Mesothelial cell of epicardium (in vitro differentiated cells): ENCODE measurements around the gene IFNL4. TPM values are rescaled to one million over a fixed set of nuclear protein-coding genes. Genes with fewer than 3 reads are reported as not detected.

Experiments used
- DNase-seq, 2 experiments: peaks; one replicate each; pipeline ENCODE4 v3.0.0; 2021; ENCODE audit warnings: low spot score in 2 of 2; ENCODE audit not compliant: unreplicated experiment in 2 of 2
- H3K27ac Mint-ChIP-seq: 2 replicates; pipeline ENCODE4 v1.8.0; 2021; ENCODE audit warnings: mixed read lengths
- H3K27me3 Mint-ChIP-seq: 2 replicates; pipeline ENCODE4 v1.8.0; 2021; ENCODE audit warnings: low read depth, mixed read lengths
- H3K36me3 Mint-ChIP-seq: 2 replicates; pipeline ENCODE4 v1.8.0; 2021; ENCODE audit warnings: mixed read lengths
- H3K4me1 Mint-ChIP-seq: 2 replicates; pipeline ENCODE4 v1.8.0; 2021; ENCODE audit warnings: mixed read lengths
- H3K4me3 Mint-ChIP-seq: 2 replicates; pipeline ENCODE4 v1.8.0; 2021; ENCODE audit warnings: mild to moderate bottlenecking, moderate library complexity, mixed read lengths
- H3K9me3 Mint-ChIP-seq: 2 replicates; pipeline ENCODE4 v1.8.0; 2021; ENCODE audit warnings: mixed read lengths
- CTCF ChIP-seq: fragments of 200-600 bp; sonication (generic); IDR thresholded peaks from one replicate; pipeline ENCODE4 v1.5.0; 2021; ENCODE audit warnings: antibody characterized with exemption; ENCODE audit not compliant: unreplicated experiment
- total RNA-seq: library from RNA; stranded (reverse); gene quantifications from 3 replicates; pipeline ENCODE4 v1.2.1, GENCODE V29; 2021

IFNL4 gene
- total RNA-seq, 1 donor from 2014 or later, result 0.74 TPM

DNA sequence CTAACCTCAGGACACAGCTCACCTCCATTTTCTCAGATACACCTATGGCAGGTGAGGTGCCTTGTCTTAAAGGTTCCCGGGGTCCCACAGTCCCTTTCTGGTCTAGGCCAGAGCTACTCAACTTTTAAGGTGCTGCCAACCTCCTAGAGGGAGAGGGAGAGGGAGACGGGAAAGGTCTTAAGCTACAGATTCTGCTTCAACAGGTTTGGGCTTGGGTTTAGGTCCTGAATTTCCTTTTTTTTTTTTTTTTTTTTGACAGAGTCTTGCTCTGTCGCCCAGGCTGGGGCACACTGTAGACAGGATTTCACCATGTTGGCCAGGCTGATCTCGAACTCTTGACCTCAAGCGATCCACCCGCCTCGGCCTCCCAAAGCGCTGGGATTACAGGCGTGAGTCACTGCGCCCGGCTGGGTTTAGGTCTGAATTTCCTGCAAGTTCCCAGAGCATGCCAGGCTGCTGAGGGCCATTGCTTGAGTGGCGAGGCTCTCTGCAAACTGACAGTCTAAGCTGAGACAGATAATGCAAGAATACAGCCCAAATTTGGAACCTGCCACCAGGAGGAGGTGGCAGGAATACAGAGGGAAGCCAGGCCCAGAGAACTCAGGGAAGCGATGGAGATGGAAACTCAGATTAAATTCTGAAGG lies 36.8 kb downstream of the IFNL4 start:
- TF ChIP-seq CTCF, result no peak
- no peak for DNase-seq
- peaks cover 11% of the 10 kb centered on the region for H3K27me3 Mint-ChIP-seq
- no peak overlapping the region for H3K27ac Mint-ChIP-seq
- no peak overlapping the region for H3K4me3 Mint-ChIP-seq
- no peaks in the 10 kb centered on the region for H3K4me1 Mint-ChIP-seq
- H3K9me3 Mint-ChIP-seq, result peaks cover 4% of the 10 kb centered on the region
- H3K36me3 Mint-ChIP-seq, result peaks cover 2% of the 10 kb centered on the region

- H3K27me3 Mint-ChIP-seq, result peaks cover 9% of the 10 kb centered on the region
- H3K36me3 Mint-ChIP-seq, result no peaks in the 10 kb centered on the region
- TF ChIP-seq CTCF, result no peak
Measured at GRCh38 chr19:39209196-39209595, 39.5 kb downstream of the IFNL4 start.

GRCh38 chr19:39208175-39208795 lies 40.4 kb downstream of the IFNL4 start:
- Mint-ChIP-seq H3K27ac (no peak overlapping the region), H3K4me1 (peaks cover 13% of the 10 kb centered on the region), H3K36me3 (no peaks in the 10 kb centered on the region), H3K9me3 (no peaks in the 10 kb centered on the region), H3K27me3 (peaks cover 7% of the 10 kb centered on the region), H3K4me3 (no peak overlapping the region)
- no peak for DNase-seq
- TF ChIP-seq CTCF, result no peak

More at GRCh38 chr19:39209196-39209595, 39.5 kb downstream of the IFNL4 start:
- no peak for DNase-seq
- Mint-ChIP-seq H3K4me3 (no peak overlapping the region), H3K9me3 (no peaks in the 10 kb centered on the region), H3K4me1 (peaks cover 12% of the 10 kb centered on the region), H3K27ac (no peak overlapping the region)

GRCh38 chr19:39207293-39207836 lies 41.3 kb downstream of the IFNL4 start:
- Mint-ChIP-seq H3K36me3 (no peaks in the 10 kb centered on the region), H3K4me3 (no peak overlapping the region), H3K27me3 (peaks cover 9% of the 10 kb centered on the region), H3K27ac (no peak overlapping the region), H3K9me3 (no peaks in the 10 kb centered on the region), H3K4me1 (peaks cover 13% of the 10 kb centered on the region)
- TF ChIP-seq CTCF, result no peak
- DNase-seq, result no peak

- no peak for DNase-seq
- TF ChIP-seq CTCF, result no peak
- Mint-ChIP-seq H3K27me3 (peaks cover 10% of the 10 kb centered on the region), H3K27ac (no peak overlapping the region), H3K9me3 (no peaks in the 10 kb centered on the region), H3K36me3 (no peaks in the 10 kb centered on the region), H3K4me1 (peaks cover 13% of the 10 kb centered on the region), H3K4me3 (no peak overlapping the region)
Measured at GRCh38 chr19:39206122-39206521, 42.5 kb downstream of the IFNL4 start.
